GM21381 (cell line): ENCODE results near the gene TAAR8.
"Not testable (repeated sequence)": the region's sequence is repeated elsewhere in the genome, so short reads cannot be mapped to it uniquely, and the experiment has no call there.

Experiments used
- ATAC-seq: cut with Tn5 transposase; IDR thresholded peaks from one replicate; pipeline ENCODE4 v1.9.1; 2021; ENCODE audit warnings: mild to moderate bottlenecking, moderate library complexity; ENCODE audit not compliant: unreplicated experiment

Gene TAAR8

GRCh38 chr6:132552372-132552771 lies at the start of gene TAAR8:
TSS of gene TAAR8 (plus strand) at chr6:132552672. CDS start at chr6:132552693, 21 bp downstream.
- no peak for ATAC-seq

- no peak for ATAC-seq
These were observed 47.7 kb upstream of the TAAR8 start for GRCh38 chr6:132504757-132505156.

- peak; percentile 52 for ATAC-seq
These were observed 47.3 kb upstream of the TAAR8 start for GRCh38 chr6:132505158-132505557.

- ATAC-seq: no peak
These were observed 46.0 kb upstream of the TAAR8 start for GRCh38 chr6:132506461-132506860.

- no peak for ATAC-seq
These were observed 45.3 kb upstream of the TAAR8 start for GRCh38 chr6:132506869-132507808.

GRCh38 chr6:132511210-132511830 lies 41.2 kb upstream of the TAAR8 start:
- no peak for ATAC-seq

- ATAC-seq: no peak
These were observed 40.6 kb upstream of the TAAR8 start for GRCh38 chr6:132511831-132512220.

GRCh38 chr6:132512342-132512637 lies 40.2 kb upstream of the TAAR8 start:
- ATAC-seq: no peak

- ATAC-seq: peak; percentile 85
These were observed 39.5 kb upstream of the TAAR8 start, which contains the start of gene STX7 for GRCh38 chr6:132512638-132513632. TSS of gene STX7 (minus strand) at chr6:132513116. CDS start at chr6:132503530, 9,586 bp downstream.

GRCh38 chr6:132513831-132514545 lies 38.5 kb upstream of the TAAR8 start:
- ATAC-seq: no peak

- ATAC-seq: no peak
These were observed 37.1 kb upstream of the TAAR8 start for GRCh38 chr6:132515386-132515785.

GRCh38 chr6:132520953-132521352 lies 31.5 kb upstream of the TAAR8 start:
- no peak for ATAC-seq

- no peak for ATAC-seq
These were observed 27.8 kb upstream of the TAAR8 start for GRCh38 chr6:132524646-132525045.

- no peak for ATAC-seq
These were observed 26.6 kb upstream of the TAAR8 start for GRCh38 chr6:132525866-132526265.

- ATAC-seq: no peak
These were observed 26.0 kb upstream of the TAAR8 start for GRCh38 chr6:132526461-132526860.

GRCh38 chr6:132527791-132528190 lies 24.7 kb upstream of the TAAR8 start:
- no peak for ATAC-seq

GRCh38 chr6:132530293-132530974 lies 22.0 kb upstream of the TAAR8 start:
- ATAC-seq: peak; percentile 83

GRCh38 chr6:132534546-132534945 lies 17.9 kb upstream of the TAAR8 start:
- ATAC-seq: not testable (repeated sequence)

GRCh38 chr6:132537145-132537544 lies 15.3 kb upstream of the TAAR8 start:
- ATAC-seq: no peak

GRCh38 chr6:132537977-132538376 lies 14.5 kb upstream of the TAAR8 start, which contains the start of gene TAAR9:
TSS of gene TAAR9 (plus strand) at chr6:132538277. CDS start at chr6:132538290, 13 bp downstream.
- no peak for ATAC-seq
